IPS-20b (cell line): ENCODE data around the gene DTX3.
A peak's percentile ranks its signal among the peaks of the same experiment; 100 is the strongest.

ENCODE experiments used
- H3K27ac ChIP-seq: one replicate; pipeline ENCODE4 v1.5.1; 2013; ENCODE audit warnings: low read length
- H3K27me3 ChIP-seq: 2 replicates; pipeline ENCODE4 v1.6.1; 2013; ENCODE audit warnings: mild to moderate bottlenecking, low read length, inconsistent platforms; ENCODE audit not compliant: insufficient read depth
- H3K36me3 ChIP-seq: 2 replicates; pipeline ENCODE4 v1.6.1; 2013; ENCODE audit warnings: low read depth, mild to moderate bottlenecking, inconsistent platforms, low read length, moderate library complexity; ENCODE audit not compliant: insufficient read depth
- H3K4me1 ChIP-seq: 2 replicates; pipeline ENCODE4 v1.6.1; 2013; ENCODE audit warnings: mild to moderate bottlenecking, control low read depth, inconsistent platforms, low read length, moderate library complexity; ENCODE audit not compliant: insufficient read depth
- H3K4me3 ChIP-seq: 2 replicates; pipeline ENCODE4 v1.5.1; 2013; ENCODE audit warnings: mild to moderate bottlenecking, low read length, inconsistent platforms
- H3K9ac ChIP-seq: 2 replicates; pipeline ENCODE4 v1.6.1; 2013; ENCODE audit warnings: low read depth, mild to moderate bottlenecking, inconsistent platforms, low read length, moderate library complexity
- H3K9me3 ChIP-seq: 2 replicates; pipeline ENCODE4 v1.6.1; 2013; ENCODE audit warnings: mild to moderate bottlenecking, low read depth, low read length, inconsistent platforms; ENCODE audit not compliant: insufficient read depth

DTX3 gene

GRCh38 chr12:57602544-57602943, 2.1 kb upstream of the DTX3 start:
- Histone ChIP-seq H3K36me3 (peaks cover 50% of the 10 kb centered on the region), H3K9ac (no peak overlapping the region), H3K9me3 (no peaks in the 10 kb centered on the region), H3K4me1 (peaks cover 10% of the 10 kb centered on the region; the same call in 1 of the 2 replicates), H3K27ac (no peak overlapping the region), H3K4me3 (no peak overlapping the region), H3K27me3 (no peaks in the 10 kb centered on the region)

GRCh38 chr12:57603324-57603723, 1.3 kb upstream of the DTX3 start:
- Histone ChIP-seq H3K27ac (no peak overlapping the region), H3K27me3 (no peaks in the 10 kb centered on the region), H3K4me1 (peaks cover 10% of the 10 kb centered on the region; the same call in 1 of the 2 replicates), H3K36me3 (peaks cover 52% of the 10 kb centered on the region), H3K9me3 (no peaks in the 10 kb centered on the region), H3K4me3 (peak overlapping the region; percentile 88; the same call in 1 of the 2 replicates), H3K9ac (peak overlapping the region; percentile 86; the same call in 1 of the 2 replicates)

GRCh38 chr12:57603815-57604453, 690 bp upstream of the DTX3 start:
- Histone ChIP-seq H3K4me1 (peaks cover 14% of the 10 kb centered on the region; the same call in 1 of the 2 replicates), H3K36me3 (peaks cover 53% of the 10 kb centered on the region), H3K9me3 (no peaks in the 10 kb centered on the region), H3K27ac (peak overlapping the region; percentile 69), H3K4me3 (peak overlapping the region; percentile 88), H3K9ac (peak overlapping the region; percentile 86), H3K27me3 (no peaks in the 10 kb centered on the region)

DNA sequence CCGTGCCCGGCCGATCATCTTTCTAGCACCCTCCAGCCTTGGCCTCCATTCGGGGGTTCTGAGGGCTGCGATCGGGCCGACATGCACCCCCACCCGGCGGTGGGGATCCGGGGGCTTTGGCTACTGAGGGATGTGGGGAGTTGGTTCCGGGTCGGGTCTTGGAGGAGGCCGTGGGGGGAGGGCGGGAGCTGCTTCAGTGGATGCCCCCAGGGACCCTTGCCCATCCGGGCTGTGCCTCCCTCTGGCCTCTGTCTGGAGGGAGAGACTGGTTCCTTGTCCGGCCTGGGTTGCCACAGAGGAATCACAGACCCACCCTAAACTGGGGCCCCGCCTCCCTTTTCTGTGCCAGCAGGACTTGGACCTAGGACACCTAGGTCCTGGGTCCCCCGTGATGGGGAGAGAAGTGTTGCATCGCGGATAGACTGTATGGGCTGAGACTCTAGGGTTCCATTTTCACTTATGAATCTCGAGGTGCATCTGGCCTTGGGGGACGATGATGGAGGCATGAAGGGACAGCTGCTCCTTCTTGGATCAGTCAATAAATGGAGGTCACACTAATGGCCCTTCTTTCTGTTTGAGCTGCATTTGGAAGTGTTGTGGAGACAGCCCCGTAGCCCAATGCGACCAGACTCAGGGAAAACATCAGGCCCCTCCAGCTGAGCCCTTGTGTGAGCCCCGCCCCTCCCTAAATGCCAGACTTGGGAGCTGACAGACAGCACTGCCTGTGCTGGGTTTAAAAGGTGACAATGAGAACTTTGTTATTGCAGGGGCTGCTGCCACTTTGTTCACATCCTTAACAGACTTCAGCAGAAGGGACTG, 577 bp downstream of the DTX3 start:
- Histone ChIP-seq H3K27ac (peak overlapping the region; percentile 72), H3K4me3 (peak overlapping the region; percentile 88), H3K27me3 (peaks cover 5% of the 10 kb centered on the region; the same call in 1 of the 2 replicates), H3K9ac (peak overlapping the region; percentile 79; the same call in 1 of the 2 replicates), H3K36me3 (peaks cover 41% of the 10 kb centered on the region), H3K4me1 (peaks cover 15% of the 10 kb centered on the region; the same call in 1 of the 2 replicates), H3K9me3 (no peaks in the 10 kb centered on the region)

GRCh38 chr12:57605811-57606311, 1.2 kb downstream of the DTX3 start:
- Histone ChIP-seq H3K9ac (peak overlapping the region; percentile 79; the same call in 1 of the 2 replicates), H3K36me3 (peaks cover 34% of the 10 kb centered on the region), H3K9me3 (no peaks in the 10 kb centered on the region), H3K27ac (no peak overlapping the region), H3K4me1 (peaks cover 15% of the 10 kb centered on the region; the same call in 1 of the 2 replicates), H3K4me3 (peak overlapping the region; percentile 88), H3K27me3 (peaks cover 11% of the 10 kb centered on the region)

DNA sequence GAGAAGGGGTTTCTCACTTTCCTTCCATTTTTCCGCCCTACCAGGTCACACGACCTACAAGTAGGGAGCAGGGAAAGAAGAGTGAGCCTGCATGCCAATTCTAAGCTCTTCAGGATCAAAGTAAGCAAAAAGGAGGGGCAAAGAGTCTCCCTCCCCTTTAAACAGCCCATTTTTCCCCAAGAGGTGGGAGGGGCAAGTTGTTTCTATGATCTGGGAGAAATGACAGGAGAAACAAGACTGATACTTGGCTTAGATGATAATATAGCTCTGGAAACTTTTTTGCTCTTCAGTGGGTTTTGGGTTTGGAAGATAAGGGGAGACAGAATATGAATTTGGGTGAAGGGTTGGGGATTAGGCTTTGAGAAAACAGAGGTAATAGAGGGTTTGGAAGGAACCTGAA, 1.8 kb downstream of the DTX3 start:
- Histone ChIP-seq H3K9ac (no peak overlapping the region), H3K9me3 (no peaks in the 10 kb centered on the region), H3K36me3 (peaks cover 29% of the 10 kb centered on the region), H3K27ac (no peak overlapping the region), H3K4me1 (peaks cover 15% of the 10 kb centered on the region; the same call in 1 of the 2 replicates), H3K4me3 (no peak overlapping the region), H3K27me3 (peaks cover 15% of the 10 kb centered on the region)

- Histone ChIP-seq H3K4me3 (no peak overlapping the region), H3K9ac (no peak overlapping the region), H3K27me3 (peaks cover 15% of the 10 kb centered on the region), H3K27ac (no peak overlapping the region), H3K4me1 (peaks cover 15% of the 10 kb centered on the region; the same call in 1 of the 2 replicates), H3K36me3 (peaks cover 25% of the 10 kb centered on the region), H3K9me3 (no peaks in the 10 kb centered on the region)
These were observed 2.2 kb downstream of the DTX3 start for GRCh38 chr12:57606821-57607220.

- peaks cover 19% of the 10 kb centered on the region; the same call in 1 of the 2 replicates for H3K4me1 ChIP-seq
- H3K9ac ChIP-seq = no peak overlapping the region
- H3K27me3 ChIP-seq = peaks cover 28% of the 10 kb centered on the region
- no peak overlapping the region for H3K27ac ChIP-seq
- peaks cover 13% of the 10 kb centered on the region; the same call in 1 of the 2 replicates for H3K36me3 ChIP-seq
- H3K9me3 ChIP-seq = no peaks in the 10 kb centered on the region
- no peak overlapping the region for H3K4me3 ChIP-seq
These were observed 3.5 kb downstream of the DTX3 start for GRCh38 chr12:57607958-57608663.

DNA sequence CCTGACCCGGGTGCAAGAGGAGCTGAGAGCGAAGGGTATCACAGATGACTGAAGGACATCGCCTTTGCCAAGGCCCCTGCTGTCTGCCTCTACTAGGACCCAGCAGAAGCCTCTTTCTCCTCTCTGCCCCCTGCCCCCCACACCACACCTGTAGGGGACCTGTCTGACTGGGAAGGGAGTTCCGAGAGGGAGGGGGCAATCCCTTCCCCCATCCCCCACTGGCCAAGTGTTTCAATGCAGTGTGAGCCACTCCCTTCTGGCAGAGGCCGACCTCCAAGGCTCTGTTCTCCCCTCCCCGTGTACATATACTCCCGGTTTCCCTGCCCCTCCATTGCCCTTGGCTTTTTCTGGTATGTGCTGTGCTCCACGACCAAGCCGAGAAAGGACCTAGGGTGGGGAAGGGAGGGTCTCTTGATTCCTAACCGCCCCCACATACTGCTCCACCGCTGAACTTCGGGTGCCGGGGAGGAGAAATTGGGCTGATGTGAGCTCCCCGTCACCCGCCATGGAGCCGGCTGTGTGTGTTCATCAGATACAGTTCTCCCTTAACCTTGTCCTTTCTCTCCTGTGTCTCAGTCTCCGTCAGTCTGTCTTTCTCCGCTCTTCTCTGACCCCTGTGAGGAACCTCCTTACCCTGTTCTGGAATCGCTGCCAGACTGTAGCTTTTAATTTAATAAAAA, 4.6 kb downstream of the DTX3 start:
- no peak overlapping the region for H3K27ac ChIP-seq
- peak overlapping the region; percentile 78 for H3K4me3 ChIP-seq
- peaks cover 37% of the 10 kb centered on the region for H3K27me3 ChIP-seq
- H3K9me3 ChIP-seq = no peaks in the 10 kb centered on the region
- H3K36me3 ChIP-seq = peaks cover 13% of the 10 kb centered on the region; the same call in 1 of the 2 replicates
- peaks cover 11% of the 10 kb centered on the region; the same call in 1 of the 2 replicates for H3K4me1 ChIP-seq
- H3K9ac ChIP-seq = no peak overlapping the region; the same call in 1 of the 2 replicates

GRCh38 chr12:57609781-57610553, 5.3 kb downstream of the DTX3 start:
- Histone ChIP-seq H3K36me3 (peaks cover 13% of the 10 kb centered on the region; the same call in 1 of the 2 replicates), H3K4me1 (peaks cover 11% of the 10 kb centered on the region; the same call in 1 of the 2 replicates), H3K4me3 (peak overlapping the region; percentile 78), H3K9ac (0 out of 2 replicates have a peak overlapping the region, but pooled peaks have one; percentile 6), H3K9me3 (no peaks in the 10 kb centered on the region), H3K27ac (no peak overlapping the region), H3K27me3 (peaks cover 44% of the 10 kb centered on the region)
